ENCODE data around the gene MOK. TPM values are rescaled to one million over a fixed set of nuclear protein-coding genes. Genes with fewer than 3 reads are reported as not detected.

The MOK gene
- total RNA-seq, 1 donor from 2014 or later: 6.8 TPM

DNA sequence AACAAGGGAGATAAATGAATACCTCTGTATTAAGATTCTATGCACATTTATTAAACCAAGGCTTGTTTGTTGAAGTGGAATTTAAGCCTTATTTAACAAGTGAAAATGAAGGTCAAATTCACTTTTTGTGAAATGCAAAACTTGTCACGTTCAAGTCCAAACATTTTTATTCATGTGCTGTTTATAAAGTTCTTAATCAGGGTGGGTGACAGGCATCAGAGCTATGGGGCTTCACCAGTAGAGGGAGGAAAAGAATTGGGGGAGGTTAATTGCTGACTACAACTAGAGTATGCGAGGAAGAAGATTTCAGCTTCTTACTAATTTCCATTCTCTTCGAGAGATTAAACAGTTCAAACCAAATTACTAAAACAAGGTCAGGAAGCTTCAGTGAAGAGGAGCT is 9.7 kb downstream of the MOK start:
- no peaks in the 10 kb centered on the region for H3K9me3 Mint-ChIP-seq
- peaks cover 2% of the 10 kb centered on the region for H3K4me1 Mint-ChIP-seq (ENCODE audit: low read depth)
- no peak overlapping the region for H3K27ac Mint-ChIP-seq
- peaks cover 2% of the 10 kb centered on the region for H3K27me3 Mint-ChIP-seq (ENCODE audit: low read depth)
- no peak overlapping the region for H3K4me3 Mint-ChIP-seq (ENCODE audit: low read depth)
- no peak for DNase-seq (ENCODE audit: low spot score)
- no peaks in the 10 kb centered on the region for H3K36me3 Mint-ChIP-seq (ENCODE audit: low read depth)
- intact Hi-C loops (cut with micrococcal nuclease): no loop called here

DNA sequence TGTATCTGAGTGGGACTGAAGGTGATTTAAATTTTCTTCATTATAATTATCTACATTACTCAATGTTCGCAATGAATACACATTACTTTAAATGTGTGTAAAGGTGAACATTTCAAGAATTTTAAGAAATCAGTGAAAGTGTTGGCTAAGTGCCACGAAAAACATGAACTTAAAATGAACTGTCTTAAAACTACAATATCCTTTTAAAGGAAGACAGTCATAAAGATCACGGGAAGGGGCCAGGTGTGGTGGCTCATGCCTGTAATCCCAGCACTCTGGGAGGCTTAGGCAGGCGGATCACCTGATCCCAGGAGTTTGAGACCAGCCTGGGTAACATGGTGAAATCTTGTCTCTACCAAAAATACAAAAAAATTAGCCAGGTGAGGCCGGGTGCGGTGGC is 11.2 kb downstream of the MOK start:
- peaks cover 2% of the 10 kb centered on the region for H3K27me3 Mint-ChIP-seq (ENCODE audit: low read depth)
- no peak overlapping the region for H3K4me3 Mint-ChIP-seq (ENCODE audit: low read depth)
- intact Hi-C loops (cut with micrococcal nuclease): no loop called here
- H3K9me3 Mint-ChIP-seq: no peaks in the 10 kb centered on the region
- DNase-seq (ENCODE audit: low spot score): no peak
- H3K36me3 Mint-ChIP-seq (ENCODE audit: low read depth): no peaks in the 10 kb centered on the region
- H3K27ac Mint-ChIP-seq: no peak overlapping the region
- H3K4me1 Mint-ChIP-seq (ENCODE audit: low read depth): peaks cover 2% of the 10 kb centered on the region

DNA sequence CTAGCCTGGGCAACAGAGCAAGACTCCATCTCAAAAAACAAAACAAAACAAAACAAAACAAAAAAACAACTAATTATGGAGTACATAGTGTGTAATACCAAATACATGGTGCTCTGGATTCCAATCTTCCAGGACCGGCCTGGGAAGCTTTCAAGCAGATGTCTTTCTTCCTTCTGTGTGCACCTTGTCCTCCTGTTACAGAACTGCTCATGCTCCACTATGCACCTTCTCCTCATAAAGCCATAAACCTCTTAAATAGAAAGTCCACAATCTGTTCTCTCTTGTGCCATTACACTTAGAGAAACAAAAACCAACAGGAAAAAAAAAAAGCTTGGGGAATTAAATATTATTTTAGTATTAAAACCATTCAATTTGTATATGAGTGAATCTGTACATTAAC is 12.5 kb downstream of the MOK start:
- no peaks in the 10 kb centered on the region for H3K9me3 Mint-ChIP-seq
- intact Hi-C loops (cut with micrococcal nuclease): no loop called here
- H3K27me3 Mint-ChIP-seq (ENCODE audit: low read depth): peaks cover 2% of the 10 kb centered on the region
- no peaks in the 10 kb centered on the region for H3K36me3 Mint-ChIP-seq (ENCODE audit: low read depth)
- no peaks in the 10 kb centered on the region for H3K4me1 Mint-ChIP-seq (ENCODE audit: low read depth)
- no peak overlapping the region for H3K4me3 Mint-ChIP-seq (ENCODE audit: low read depth)
- H3K27ac Mint-ChIP-seq: no peak overlapping the region
- no peak for DNase-seq (ENCODE audit: low spot score)

DNA sequence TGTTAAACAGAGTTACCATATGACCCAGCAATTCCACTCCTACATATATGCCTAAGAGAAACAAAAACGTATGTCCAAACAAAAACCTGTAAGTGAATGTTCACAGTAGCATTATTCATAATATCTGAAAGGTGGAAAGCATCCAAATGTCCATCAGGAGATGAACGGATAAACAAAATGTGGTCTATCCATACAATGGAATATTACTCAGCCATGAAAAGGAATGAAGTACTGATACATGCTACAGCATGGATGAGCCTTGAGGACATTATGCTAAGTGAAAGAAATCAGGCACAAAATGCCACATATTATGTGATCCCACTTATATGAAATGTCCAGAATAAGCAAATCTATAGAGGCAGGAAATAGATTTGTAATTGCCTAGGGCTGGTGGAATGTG is 16.8 kb downstream of the MOK start:
- H3K27me3 Mint-ChIP-seq (ENCODE audit: low read depth): no peaks in the 10 kb centered on the region
- H3K9me3 Mint-ChIP-seq: no peaks in the 10 kb centered on the region
- H3K4me3 Mint-ChIP-seq (ENCODE audit: low read depth): no peak overlapping the region
- H3K27ac Mint-ChIP-seq: no peak overlapping the region
- H3K4me1 Mint-ChIP-seq (ENCODE audit: low read depth): no peaks in the 10 kb centered on the region
- DNase-seq (ENCODE audit: low spot score): no peak
- intact Hi-C loops (cut with micrococcal nuclease): no loop called here
- H3K36me3 Mint-ChIP-seq (ENCODE audit: low read depth): no peaks in the 10 kb centered on the region

DNA sequence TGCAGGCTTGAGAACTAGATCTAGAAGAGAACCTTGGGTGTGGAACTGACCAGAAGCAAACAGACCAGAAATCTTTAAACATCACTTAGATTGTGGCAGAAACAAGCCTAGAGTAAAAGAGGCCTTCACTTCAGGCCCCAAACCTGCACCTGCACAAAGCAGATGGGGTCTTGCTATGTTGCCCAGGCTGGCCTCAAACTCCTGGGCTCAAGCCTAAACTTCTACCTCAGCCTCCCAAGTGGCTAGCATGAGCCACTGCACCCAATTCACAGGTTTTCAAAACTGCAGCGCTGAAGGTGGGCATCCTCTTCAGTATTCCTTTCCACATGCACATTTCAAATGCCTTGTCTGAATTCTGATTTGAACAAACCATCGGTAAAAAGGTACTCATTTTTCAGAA is 19.9 kb downstream of the MOK start:
- no peak overlapping the region for H3K4me3 Mint-ChIP-seq (ENCODE audit: low read depth)
- H3K4me1 Mint-ChIP-seq (ENCODE audit: low read depth): no peaks in the 10 kb centered on the region
- H3K27me3 Mint-ChIP-seq (ENCODE audit: low read depth): peaks cover 2% of the 10 kb centered on the region
- intact Hi-C loops (cut with micrococcal nuclease): no loop called here
- DNase-seq (ENCODE audit: low spot score): no peak
- H3K9me3 Mint-ChIP-seq: no peaks in the 10 kb centered on the region
- H3K27ac Mint-ChIP-seq: no peak overlapping the region
- H3K36me3 Mint-ChIP-seq (ENCODE audit: low read depth): no peaks in the 10 kb centered on the region

DNA sequence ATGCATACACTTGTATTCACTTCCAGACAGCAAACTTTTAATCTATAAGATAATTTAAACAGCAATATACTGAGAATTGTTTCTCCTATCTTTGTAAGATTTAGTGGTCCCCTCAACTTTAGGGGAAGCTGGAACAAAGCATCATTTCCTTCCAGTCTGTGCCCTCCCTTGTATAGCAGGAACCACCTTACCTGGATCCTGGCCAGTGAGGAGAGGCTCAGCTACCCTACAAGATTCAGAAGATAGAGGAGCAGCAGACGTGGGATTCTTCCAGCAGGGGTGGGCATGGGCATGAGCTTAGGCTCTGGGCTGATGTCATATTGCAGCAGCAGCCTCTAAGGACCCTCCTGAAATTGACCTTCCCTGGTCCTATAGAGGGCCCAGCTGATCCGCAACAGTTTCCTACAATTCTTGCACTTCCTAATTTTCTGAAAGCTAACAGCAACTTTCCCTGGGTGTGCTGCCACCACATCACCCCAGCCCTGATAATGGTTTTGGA is 21.3 kb downstream of the MOK start:
- Mint-ChIP-seq H3K9me3 (no peaks in the 10 kb centered on the region), H3K4me1 (ENCODE audit: low read depth) (no peaks in the 10 kb centered on the region), H3K27ac (no peak overlapping the region)

DNA sequence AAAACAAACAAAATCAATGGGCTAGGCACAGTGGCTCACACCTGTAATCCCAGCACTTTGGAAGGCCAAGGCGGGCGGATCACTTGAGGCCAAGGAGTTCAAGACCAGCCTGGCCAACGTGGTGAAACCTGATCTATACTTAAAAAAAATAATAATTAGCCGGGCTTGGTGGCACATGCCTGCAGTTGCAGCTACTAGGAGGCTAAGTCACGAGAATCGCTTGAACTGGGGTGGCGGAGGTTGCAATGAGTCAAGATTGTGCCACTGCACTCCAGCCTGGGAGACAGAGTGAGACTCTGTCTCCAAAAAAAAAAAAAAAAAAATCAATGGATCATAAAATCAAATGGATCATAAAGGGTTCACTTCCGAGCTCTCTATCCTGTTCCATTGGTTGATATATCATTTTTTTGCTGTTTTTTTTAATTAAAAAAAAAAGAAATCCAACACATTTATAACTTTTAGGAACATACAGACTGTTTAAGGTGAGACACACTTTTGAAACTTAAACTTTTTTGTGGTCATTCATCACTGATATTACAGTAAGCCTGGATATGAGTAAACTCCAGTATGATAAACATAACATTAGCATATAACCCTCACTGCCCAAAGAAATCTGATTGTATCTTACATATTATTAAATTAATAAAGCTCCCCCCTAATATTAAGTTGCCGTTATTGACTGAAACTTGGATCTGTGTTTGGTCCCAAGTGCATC is 22.1 kb downstream of the MOK start:
- intact Hi-C loops (cut with micrococcal nuclease): no loop called here
- peaks cover 2% of the 10 kb centered on the region for H3K27me3 Mint-ChIP-seq (ENCODE audit: low read depth)
- H3K4me3 Mint-ChIP-seq (ENCODE audit: low read depth): no peak overlapping the region
- H3K9me3 Mint-ChIP-seq: no peaks in the 10 kb centered on the region
- no peaks in the 10 kb centered on the region for H3K36me3 Mint-ChIP-seq (ENCODE audit: low read depth)
- H3K27ac Mint-ChIP-seq: no peak overlapping the region
- no peaks in the 10 kb centered on the region for H3K4me1 Mint-ChIP-seq (ENCODE audit: low read depth)
- DNase-seq (ENCODE audit: low spot score): no peak

More for the DNA sequence above, 21.3 kb downstream of the MOK start:
- no peak for DNase-seq (ENCODE audit: low spot score)
- H3K27me3 Mint-ChIP-seq (ENCODE audit: low read depth): peaks cover 2% of the 10 kb centered on the region
- H3K4me3 Mint-ChIP-seq (ENCODE audit: low read depth): no peak overlapping the region
- no peaks in the 10 kb centered on the region for H3K36me3 Mint-ChIP-seq (ENCODE audit: low read depth)
- intact Hi-C loops (cut with micrococcal nuclease): no loop called here

DNA sequence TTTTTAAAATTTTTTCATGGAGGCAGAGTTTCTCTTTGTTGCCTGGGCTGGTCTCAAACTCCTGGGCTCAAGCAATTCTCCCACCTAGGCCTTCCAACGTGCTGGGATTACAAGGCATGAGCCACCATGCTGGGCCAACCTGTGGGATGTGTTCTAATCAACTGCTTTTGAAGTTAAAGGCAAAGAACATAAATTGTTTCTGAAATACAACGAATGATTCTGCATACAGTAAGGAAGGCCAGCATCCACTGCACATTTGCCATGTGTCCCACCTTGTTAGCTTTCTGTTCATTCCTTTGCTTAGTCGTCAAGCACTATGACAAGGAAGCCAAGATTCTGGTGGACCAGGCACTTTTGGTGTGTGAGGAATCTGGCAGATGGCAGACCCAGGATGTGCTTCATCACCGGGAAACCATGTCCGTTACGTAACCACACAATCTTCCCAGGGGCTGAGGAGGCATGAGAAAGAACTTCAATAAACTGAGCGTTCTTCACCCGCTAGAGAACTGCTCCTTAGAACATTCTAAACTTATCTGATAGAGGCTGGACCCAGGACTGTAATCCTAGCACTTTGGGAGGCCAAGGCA is 24.5 kb downstream of the MOK start:
- intact Hi-C loops (cut with micrococcal nuclease): no loop called here
- H3K27me3 Mint-ChIP-seq (ENCODE audit: low read depth): peaks cover 2% of the 10 kb centered on the region
- no peak for DNase-seq (ENCODE audit: low spot score)
- H3K27ac Mint-ChIP-seq: no peak overlapping the region
- no peaks in the 10 kb centered on the region for H3K36me3 Mint-ChIP-seq (ENCODE audit: low read depth)
- H3K4me3 Mint-ChIP-seq (ENCODE audit: low read depth): no peak overlapping the region
- no peaks in the 10 kb centered on the region for H3K9me3 Mint-ChIP-seq
- no peaks in the 10 kb centered on the region for H3K4me1 Mint-ChIP-seq (ENCODE audit: low read depth)

DNA sequence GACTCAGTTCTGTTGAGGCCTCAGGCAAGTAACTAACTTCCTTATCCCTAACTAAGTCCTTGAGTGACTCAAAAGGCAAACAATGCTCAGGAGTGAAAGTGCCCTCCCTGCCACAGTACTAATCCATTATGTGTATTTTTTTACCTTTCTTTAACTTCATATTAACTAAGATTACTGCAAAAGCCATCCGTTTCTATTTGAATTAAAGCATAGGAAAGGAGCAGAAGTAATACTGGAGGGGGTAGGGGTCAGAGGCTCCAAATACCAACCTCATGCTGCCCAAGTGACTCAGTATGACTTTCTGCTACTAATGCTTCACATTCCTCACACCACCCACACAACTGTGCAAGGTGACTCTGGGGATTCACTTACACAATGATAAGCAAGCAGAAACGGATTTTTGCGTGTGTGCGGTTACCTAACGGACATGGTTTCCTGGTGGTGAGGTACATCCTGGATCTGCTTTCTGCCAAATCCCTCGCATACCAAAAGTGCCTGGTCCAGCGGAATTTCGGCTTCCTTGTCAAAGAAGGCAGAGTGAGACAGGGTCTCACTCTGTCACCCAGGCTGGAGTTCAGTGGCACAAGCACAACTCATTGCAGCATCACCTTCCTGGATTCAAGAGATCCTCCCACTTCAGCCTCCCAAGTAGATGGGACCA is 25.1 kb downstream of the MOK start:
- Mint-ChIP-seq H3K27ac (no peak overlapping the region), H3K27me3 (ENCODE audit: low read depth) (peaks cover 2% of the 10 kb centered on the region), H3K9me3 (no peaks in the 10 kb centered on the region), H3K4me3 (ENCODE audit: low read depth) (no peak overlapping the region), H3K36me3 (ENCODE audit: low read depth) (no peaks in the 10 kb centered on the region), H3K4me1 (ENCODE audit: low read depth) (no peaks in the 10 kb centered on the region)
- intact Hi-C loops (cut with micrococcal nuclease): no loop called here
- no peak for DNase-seq (ENCODE audit: low spot score)

DNA sequence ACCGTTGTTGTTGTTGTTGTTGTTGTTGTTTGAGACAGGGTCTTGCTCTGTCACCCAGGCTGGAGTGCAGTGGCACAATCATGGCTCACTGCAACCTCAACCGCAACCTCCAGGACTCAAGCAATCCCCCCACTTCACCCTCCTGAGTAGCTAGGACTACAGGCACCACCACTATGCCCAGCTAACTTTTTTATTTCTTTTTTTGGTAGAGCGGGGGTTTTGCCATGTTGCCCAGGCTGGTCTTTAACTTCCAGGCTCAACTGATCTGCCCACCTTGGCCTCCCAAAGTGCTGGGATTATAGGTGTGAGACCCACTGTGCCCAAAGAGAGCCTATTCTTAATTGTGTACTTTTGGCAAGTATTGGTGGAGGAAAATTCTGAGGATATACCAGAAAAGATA is 25.7 kb downstream of the MOK start:
- no peaks in the 10 kb centered on the region for H3K9me3 Mint-ChIP-seq
- no peak overlapping the region for H3K4me3 Mint-ChIP-seq (ENCODE audit: low read depth)
- H3K27me3 Mint-ChIP-seq (ENCODE audit: low read depth): peaks cover 2% of the 10 kb centered on the region
- H3K4me1 Mint-ChIP-seq (ENCODE audit: low read depth): no peaks in the 10 kb centered on the region
- intact Hi-C loops (cut with micrococcal nuclease): no loop called here
- H3K36me3 Mint-ChIP-seq (ENCODE audit: low read depth): no peaks in the 10 kb centered on the region
- no peak for DNase-seq (ENCODE audit: low spot score)
- H3K27ac Mint-ChIP-seq: no peak overlapping the region

DNA sequence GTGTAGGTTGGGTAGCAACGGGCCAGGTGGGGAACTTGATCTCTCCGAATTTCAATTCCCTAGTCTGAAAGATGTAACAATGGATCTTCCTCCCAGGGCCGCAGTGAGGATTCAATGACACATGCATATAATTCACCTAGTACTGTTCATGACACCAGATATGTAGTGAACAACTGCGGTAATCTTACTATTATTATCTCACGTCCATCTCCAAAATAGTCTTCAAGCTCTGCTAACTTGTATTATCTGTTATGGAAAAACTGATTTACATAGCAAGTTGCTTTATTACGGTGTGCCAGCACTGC is 26.4 kb downstream of the MOK start:
- Mint-ChIP-seq H3K9me3 (no peaks in the 10 kb centered on the region), H3K4me1 (ENCODE audit: low read depth) (no peaks in the 10 kb centered on the region), H3K27ac (no peak overlapping the region), H3K36me3 (ENCODE audit: low read depth) (no peaks in the 10 kb centered on the region), H3K4me3 (ENCODE audit: low read depth) (no peak overlapping the region), H3K27me3 (ENCODE audit: low read depth) (peaks cover 2% of the 10 kb centered on the region)
- no peak for DNase-seq (ENCODE audit: low spot score)
- intact Hi-C loops (cut with micrococcal nuclease): no loop called here

DNA sequence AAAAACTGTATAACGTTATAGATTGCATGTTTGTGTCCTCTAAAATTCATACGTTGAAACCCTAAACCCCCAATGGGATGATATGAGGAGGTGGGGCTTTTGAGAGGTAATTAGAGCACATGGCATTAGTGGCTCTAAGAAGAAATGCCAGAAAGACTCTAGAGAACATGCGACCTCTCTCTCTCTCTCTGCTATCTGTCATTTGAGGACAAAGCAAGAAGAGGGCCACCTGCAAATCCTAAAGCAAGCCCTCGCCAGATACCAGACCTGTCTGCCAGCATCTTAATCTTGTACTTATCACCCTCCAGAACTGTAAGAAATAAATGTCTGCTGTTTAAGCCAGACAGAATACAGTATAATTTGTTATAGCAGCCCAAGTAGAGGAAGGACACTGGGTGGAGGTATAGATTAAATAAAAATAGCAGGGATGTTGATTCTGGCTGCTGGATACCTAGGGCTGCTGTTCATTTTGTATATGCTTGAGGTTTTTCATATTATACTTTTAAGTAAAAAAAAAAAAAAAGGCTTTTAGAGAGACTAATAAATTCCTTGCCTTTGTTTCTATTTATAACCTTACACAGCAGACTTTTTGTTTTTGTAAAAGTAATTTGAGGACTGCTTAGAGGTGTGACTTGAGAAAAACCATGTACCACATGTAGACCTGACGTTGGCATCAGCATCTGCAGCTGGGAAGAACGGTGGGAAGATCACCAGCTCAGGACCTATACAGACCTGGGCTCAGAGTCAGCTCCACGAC is 26.9 kb downstream of the MOK start:
- Mint-ChIP-seq H3K9me3 (no peaks in the 10 kb centered on the region), H3K27me3 (ENCODE audit: low read depth) (peaks cover 2% of the 10 kb centered on the region), H3K4me1 (ENCODE audit: low read depth) (no peaks in the 10 kb centered on the region), H3K27ac (no peak overlapping the region), H3K4me3 (ENCODE audit: low read depth) (no peak overlapping the region), H3K36me3 (ENCODE audit: low read depth) (no peaks in the 10 kb centered on the region)
- intact Hi-C loops (cut with micrococcal nuclease): no loop called here
- DNase-seq (ENCODE audit: low spot score): no peak

DNA sequence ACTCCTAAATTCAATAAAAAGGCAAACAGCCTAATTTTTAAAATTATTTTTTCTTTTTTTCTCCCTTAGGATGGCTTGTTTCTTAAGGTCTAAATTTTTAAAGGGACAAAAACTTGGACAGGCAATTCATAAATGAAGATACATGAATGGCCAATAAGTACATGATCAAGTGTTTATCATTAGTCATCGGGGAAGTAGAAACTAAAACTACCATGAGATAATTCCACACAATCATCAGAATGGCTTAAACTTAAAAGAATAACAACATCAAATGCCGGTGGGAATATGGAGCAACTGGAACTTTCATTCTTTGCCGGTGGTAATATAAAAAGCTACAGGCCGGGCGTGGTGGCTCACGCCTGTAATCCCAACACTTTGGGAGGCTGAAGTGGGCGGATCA is 29.1 kb downstream of the MOK start:
- Mint-ChIP-seq H3K9me3 (no peaks in the 10 kb centered on the region), H3K27me3 (ENCODE audit: low read depth) (no peaks in the 10 kb centered on the region), H3K36me3 (ENCODE audit: low read depth) (no peaks in the 10 kb centered on the region), H3K4me1 (ENCODE audit: low read depth) (no peaks in the 10 kb centered on the region), H3K4me3 (ENCODE audit: low read depth) (no peak overlapping the region), H3K27ac (no peak overlapping the region)
- intact Hi-C loops (cut with micrococcal nuclease): no loop called here
- DNase-seq (ENCODE audit: low spot score): no peak

All from activated T-helper 2 cell treated with anti-CD3 and anti-CD28 coated beads, Interferon-gamma antibody, Interleukin-2, Interleukin-4, amounts not matched to agents 10 μg/mL and 5 μg/mL and 100 μg/mL, durations not matched to agents 14 hours and 24 hours and 36 hours (primary cell).